KG1 (cell line): ENCODE measurements around the gene GPC3.
"Not testable (repeated sequence)": the region's sequence is repeated elsewhere in the genome, so short reads cannot be mapped to it uniquely, and the experiment has no call there.

ENCODE experiments used
- DNase-seq: peaks from one replicate; lab custom pipeline; 2025; lab: John Stamatoyannopoulos, UW

The GPC3 gene

DNA sequence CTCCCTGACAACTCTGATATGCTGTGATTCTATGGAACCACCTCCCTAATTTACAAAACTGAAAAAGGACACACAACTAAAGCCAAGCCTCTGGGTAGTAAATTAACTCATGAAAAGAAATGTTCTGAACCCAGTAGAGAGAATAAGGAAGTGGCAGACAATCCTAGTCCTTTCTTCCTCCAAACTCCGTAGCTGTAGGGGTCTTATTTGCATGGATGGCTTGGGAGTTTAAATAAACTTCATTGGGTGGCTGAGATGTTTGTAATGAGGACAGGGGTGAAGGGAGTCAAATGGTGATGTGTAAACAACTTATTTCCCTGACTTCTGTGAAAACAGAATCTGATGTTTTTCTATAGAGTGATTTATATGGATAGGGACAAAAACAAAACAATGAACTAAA lies 59.3 kb downstream of the GPC3 start:
- no peak for DNase-seq

DNA sequence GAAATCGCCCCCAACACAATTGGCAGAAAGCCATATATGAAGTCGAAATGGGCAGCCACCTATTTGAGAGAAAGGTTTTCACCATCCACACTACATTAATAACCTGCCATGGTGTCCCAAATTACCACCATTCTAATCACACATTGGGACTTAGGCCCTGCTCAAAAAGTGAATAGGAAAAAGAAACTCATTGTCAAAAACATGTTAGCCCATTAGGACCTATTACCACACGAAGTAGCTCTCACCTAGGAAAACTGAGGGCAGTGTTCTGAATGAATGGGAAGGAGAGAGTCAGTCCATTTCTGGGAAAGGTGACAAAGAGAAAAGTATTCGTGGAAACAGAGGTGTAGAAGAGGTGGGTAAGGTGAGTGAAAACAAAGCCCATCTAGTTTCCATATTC lies 60.8 kb downstream of the GPC3 start:
- no peak for DNase-seq

DNA sequence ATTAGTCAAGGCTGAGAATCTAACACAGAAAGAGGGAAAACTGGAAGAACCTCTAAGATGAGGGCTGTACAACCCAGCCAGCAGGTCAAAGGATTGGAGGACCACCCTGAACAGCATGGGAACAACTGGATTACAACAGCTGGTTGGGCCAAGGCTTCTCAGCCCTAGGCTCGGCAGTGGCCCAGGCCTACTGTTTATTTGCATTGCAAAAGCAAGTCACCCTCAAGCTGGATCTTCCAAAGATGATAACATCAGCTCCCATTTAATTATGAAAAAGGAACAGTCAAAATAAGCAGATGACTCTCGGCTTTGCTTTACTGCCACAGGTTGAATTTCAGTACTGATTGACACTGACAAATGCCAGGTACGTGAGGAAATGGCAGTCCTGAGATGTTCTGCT lies 61.8 kb downstream of the GPC3 start:
- DNase-seq = no peak

DNA sequence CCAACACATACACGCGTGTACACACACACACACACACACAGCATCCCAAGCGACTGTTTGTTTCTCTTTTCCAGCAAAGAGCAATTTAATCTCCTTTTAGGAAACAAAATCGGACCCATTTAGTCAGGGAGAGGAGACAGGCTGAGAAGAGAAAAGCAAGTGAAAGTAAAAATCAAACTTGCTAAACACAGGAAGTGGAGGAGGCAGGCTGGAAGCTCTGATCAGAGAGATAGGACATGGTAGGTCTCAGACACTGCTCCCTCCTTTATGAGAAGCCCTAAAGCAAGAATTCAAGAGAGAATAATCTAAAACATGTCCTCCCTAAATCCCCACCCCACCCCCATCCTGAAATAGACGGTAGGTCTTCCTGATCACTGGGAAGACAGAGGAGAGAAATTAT lies 62.3 kb downstream of the GPC3 start:
- no peak for DNase-seq

DNA sequence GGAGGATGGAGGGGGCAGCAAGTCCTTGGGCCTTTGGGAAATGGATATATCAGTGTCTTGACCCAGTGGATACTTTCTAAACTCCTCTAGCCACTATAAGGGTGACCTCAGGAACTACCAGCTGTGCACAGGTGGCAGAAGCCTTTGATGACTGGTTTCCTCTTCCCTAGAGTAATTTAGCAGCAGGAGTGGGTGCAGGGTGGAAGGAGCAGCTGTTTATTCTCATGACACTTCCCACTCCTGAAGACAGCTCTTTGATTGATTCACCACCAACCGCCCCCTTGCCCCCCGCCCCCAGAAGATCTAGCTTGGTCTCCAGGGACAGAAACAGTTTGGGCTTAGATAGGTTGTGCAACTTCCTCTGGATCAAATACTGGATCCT lies 63.0 kb downstream of the GPC3 start:
- no peak for DNase-seq

DNA sequence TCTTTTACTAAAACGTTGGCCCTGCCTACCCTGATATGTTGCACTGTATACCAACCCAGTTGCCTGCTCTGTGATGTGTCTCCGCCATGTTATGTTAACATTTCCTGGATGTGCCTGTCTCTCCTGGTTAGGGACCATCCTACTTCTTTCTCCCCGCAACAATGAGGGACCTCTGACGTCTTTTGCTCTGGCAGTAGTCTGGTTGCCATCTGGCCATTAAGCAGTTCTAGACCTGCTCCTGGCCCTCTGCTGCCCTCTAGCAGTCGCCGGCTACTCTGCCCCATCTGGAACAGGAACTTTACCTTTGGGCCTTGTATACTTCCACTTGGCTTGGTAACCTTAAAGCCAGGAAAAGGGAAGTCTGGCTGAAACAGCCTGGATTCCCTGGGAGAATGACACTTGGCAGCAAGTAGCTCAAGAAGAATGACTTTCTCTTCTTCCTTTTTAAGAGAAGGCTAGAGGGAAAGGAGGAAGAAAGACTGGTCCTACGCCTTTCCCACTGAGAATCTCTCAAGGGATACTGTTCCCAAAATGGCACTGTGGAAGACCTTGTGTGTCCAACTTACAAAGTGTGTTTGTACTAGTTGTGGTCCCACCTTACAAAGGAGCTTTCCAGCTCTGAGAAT lies 63.5 kb downstream of the GPC3 start:
- DNase-seq = no peak

DNA sequence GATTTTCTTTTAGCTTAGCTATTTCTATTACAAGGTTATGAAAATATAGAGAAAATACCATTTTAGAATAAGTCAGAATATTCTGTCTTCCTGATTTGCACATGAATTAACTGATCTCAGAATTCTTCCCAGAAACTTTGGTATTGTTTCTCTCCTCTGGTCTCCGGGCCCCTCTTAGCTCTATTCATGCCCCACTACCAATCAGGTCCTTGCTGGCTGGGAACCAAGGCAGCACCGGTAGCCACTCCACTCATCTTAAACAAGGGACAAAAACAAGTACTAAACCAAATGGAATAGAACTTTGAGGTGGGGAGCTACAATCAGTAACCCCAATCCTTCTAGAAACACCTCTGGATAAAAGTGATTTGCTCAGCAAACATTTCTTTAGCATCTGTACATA lies 64.3 kb downstream of the GPC3 start:
- no peak for DNase-seq

DNA sequence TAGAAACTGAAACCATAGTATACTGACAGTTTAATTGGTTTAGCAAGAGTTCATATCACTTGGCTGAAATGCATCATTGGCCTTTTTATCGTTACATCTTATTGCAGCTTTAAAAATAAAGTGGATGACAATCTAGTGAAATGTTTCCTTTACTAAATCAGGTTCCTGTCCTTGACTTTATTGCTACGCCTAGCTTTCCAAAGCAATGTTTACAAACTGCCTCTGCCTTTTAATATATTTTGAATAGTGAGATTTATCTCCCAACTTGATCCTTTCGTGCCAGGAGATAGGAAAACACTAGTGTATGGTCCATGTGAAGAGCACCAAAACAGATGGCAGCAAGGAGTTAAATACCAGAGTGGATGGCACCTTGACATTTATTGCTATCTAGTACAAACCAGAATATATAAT lies 67.0 kb downstream of the GPC3 start:
- no peak for DNase-seq

DNA sequence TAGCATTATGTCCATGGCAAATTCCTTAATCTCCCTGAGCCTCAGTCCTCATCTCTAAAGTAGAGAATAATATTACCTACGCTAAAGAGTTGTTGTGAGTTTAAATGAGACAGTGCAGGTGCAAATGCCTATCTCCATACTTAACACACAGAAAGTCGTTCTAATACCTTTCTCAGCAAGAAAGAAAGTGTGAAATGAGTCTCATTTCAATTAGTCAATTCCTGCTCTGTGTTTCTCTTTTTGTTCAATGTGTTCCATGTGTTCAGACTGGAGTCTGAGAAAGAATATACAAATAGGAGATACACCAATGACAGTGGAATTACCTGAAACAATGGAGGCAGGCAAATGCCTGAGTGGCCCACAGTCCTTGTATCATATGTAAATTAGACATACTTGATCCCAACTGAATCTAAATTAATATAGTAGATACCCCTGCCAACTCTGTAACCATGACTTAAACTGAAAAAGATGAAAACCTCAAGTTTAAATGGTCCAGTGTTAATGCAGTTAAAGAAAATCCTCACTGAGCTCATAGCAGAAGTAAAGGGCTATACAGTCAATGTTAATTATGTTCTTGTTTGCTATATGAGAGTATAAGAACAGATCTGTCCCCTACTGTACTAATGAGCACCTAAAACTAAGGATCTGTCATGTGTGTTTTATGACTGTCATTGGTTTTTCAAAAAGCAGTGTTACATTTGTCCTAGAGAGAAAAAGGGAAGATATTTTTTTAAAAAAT lies 68.2 kb downstream of the GPC3 start:
- DNase-seq = no peak

DNA sequence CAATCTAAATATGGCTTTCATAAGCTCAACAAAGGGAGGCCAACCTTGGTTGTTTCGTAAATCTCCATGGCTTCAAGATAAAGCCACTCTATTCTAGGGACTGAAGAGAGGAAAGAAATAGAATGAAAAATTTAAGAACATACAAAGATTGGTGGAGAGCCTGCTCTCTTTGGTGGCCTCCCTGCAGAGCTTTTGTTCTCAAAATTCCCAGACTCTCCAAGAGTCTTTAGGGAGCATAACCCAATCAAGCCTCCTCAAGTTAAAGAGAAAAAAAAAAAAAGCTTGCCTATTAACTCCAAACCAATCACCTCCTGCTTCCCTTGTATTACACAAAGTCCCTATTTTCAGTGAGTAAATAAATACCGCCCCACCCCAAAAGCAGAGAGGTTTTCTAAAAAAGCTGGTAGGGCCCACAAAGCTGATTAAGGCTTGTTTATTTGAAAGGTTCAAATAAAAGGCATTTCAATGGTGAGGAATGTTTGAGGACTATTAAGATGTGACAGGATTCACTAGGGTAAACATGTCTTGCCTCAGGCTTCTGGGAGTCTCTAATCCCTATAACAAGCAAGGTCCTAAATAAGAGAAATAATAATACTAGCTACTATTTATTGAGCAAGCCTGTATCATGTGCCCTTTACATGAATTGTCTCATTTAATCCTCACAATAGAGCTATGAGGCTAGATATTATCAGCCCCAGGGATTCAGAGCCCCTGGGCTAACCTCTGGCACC lies 71.6 kb downstream of the GPC3 start:
- no peak for DNase-seq

DNA sequence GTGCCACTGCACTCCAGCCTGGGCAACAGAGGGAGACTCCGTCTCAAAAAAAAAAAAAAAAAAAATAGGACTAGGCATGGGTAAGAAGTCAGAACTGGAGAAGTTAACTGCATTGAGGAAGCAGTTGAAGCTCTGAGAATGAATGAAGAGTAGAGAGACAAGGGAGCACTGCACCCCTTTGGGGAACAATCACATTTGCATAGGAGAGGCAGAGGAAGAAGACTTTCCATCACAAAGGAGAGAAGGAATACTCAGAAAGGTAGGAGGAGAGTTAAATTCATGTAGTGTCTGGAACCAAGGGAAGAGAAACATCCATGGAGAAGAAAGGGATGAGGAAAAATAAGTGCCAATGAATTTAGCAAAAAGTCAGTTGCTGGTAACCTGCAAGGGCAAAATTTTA lies 72.4 kb downstream of the GPC3 start:
- no peak for DNase-seq

DNA sequence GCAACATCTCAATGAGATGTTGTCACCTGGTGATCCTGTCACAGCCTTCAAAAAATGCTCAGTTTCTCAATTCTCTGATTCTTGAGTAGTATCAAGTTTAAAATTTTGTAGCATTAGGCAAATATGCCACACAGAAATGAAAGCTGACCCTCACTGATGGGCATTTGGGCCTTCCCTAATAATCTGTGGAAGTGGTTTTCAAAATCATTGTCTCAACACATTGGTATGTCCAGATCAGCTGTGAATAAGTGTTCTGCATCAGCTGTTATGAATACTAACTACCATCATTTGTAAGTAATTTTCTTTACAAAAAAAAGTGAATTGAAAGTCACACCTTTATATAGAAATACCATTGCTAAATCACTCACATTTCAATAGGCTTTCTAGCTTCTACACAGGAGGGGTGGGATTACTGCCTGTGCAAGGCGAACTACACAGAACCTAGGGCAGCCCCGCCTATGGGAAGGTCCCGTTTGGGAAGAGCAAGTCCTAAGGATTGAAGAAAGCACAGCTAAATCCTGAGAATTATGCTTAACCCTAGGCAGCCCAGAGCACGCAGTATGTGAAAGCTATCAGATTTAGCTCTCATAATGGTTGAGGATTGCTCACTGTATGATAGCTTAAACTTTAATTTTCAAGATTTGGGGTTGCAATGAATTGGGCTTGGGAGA lies 73.4 kb downstream of the GPC3 start:
- no peak for DNase-seq

DNA sequence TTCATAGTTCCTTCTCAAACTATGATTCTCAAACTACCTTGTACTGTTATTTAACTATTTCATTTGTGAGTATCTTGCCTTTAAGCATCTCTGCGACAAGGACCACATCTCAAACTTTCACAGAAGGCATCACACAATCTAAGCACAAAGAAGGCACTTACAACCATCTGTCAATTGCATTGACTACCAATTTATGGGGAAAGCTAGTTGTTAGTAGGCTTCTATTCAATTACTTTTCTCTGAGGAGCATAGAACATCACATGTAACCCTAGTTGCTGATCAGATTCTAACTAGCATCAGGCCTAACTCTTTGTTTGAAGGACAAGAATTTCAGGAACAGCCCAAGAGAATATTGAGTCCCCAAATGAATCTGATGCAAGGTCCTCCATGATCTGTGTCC lies 74.9 kb downstream of the GPC3 start:
- no peak for DNase-seq

DNA sequence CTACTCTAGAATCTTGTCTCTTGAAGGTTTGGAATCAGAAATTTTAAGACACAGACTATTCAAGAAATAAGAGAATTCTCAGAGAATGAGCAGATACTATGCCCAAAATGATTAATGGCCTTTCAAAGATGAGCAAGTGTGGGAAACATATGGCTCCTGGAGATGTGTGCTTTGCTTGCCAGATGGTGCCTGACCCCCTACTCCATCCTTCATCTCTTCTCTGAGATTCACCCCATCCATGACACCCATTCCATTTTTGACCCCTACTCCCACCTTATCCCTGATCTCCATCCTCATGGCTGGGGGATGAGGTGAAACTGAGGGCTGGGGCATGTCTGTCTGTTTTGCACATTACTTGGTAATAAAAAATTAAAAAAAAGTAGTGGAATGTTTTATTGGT lies 75.5 kb downstream of the GPC3 start:
- DNase-seq = no peak

DNA sequence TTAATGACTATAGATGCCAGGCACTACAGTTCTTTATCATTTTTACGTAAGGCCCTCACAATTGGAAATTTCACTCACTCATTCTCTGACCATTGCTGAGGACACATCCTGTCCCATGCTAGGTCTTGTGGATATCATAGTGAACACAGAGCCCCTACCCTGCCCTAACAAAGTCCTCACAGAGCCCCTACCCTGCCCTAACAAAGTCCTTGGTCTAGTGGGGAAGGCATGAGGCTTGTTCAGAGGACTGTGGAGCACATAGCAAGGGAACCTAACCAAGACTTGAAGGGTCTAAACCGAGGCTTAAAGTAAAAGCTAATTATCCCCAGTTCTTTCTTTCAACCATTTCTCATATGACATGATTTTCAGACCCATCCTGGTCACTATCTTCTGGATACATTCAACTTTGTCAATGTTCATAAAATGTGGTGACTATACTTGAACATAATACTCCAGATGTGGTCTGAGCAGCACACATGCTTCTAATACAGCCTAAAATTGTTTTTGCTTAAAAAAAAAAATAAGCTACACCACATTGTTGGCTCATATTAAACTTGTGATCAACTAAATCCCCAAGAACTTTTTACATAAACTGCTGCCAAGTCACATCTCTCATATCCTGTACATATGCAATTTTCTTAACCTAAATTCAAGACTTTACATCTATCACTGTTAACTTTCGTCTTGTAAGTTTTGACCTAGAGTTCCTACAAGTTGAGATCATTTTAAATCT lies 77.0 kb downstream of the GPC3 start:
- no peak for DNase-seq

DNA sequence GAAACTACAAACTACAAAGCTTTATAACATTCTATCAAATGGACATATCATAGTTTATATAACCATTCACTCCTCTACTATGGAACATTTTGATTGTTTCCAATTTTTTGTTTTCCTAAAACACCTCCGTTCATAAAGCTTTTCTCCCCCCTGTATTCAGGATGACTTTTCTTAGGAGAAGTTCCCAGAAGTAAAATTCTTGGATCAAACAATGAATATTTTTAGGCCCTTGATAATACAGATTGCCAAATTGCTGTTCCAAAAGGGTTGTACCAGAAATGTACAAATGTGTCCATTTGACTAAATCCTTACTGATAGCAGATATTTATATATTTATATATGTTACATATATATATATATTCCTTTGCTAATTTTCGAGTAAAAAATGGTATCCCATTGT lies 77.8 kb downstream of the GPC3 start:
- DNase-seq = no peak

DNA sequence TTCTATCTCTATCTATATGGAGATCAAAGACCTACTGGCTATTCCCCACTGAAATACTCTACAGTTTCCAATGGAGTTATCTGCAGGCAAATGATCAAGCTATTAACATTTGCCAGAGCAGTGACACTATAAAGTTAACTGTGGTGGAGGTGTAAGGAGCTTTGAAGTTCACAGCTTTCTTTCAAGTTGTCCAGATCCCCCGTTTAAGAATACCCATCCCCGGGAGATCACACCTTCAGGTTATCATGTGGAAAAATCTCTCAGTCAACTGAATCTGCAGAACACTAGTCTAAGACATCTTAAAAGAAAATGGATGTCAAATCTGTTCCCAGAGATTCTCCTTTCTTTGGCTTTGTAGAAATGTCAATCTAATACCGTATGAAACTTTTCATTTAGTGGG lies 80.1 kb downstream of the GPC3 start:
- DNase-seq = no peak

DNA sequence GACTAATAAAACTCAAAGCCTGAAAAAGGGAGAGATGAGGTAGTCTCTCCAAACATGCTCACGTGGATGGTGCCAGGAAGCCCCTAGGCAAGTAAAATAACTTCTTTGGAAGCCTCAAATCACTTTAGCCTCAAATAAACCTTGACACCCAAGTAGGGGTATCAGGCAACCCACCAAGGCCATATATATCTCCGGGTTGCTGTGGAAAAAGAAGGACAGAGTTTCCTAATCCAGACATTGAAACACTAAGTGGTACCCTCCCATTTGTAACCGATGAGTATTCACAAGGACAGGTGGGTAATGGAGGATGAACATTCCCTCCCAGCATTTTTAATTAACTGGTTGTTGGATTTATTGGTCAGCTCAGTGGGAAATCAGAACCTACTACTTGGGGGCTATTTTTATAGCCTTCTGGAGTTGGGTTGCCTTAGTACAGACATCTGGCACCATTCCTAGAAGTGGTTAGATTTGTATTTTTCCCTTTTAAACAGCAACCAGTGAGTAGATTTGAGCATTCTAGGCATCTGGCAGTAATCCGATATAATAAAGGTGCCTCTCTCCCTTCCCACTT lies 87.7 kb downstream of the GPC3 start:
- DNase-seq = no peak

DNA sequence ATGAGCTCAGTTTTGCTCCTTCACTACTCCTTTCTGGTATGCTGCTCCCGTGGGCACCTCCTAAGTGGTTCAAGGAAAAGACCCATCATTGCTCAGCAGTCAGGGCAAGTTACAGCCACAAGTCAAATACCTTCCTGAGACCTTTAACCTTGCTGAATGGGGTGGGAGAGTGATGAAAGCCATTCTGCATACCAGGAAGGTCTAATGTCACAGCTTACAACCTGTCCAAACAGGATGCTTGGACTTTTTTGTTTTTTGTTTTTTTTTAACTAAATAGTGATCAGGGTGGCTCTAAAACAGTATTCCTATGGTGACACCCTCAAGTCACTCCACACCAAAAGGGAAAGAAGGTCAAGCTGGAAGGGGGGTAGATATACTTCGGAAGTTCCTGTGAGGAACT lies 93.1 kb downstream of the GPC3 start:
- no peak for DNase-seq

DNA sequence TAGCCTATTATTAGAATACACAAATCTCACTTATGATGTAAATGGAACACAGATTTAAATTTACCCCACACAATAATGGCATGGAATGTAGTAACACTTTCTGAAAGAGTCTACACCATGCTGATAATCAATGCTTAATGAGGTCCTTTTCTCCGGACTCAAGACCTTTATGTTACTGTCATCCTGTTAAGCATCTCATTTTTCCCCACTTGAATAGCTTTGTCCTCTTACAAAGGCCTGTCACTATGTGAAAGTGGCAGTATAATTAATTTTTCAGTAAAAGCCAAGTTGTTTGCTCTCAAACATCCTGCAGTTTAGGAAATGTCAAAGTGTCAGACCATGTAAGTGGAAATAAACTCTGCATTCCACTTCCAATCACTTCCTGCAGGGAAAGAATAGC lies 96.4 kb downstream of the GPC3 start:
- DNase-seq = no peak

DNA sequence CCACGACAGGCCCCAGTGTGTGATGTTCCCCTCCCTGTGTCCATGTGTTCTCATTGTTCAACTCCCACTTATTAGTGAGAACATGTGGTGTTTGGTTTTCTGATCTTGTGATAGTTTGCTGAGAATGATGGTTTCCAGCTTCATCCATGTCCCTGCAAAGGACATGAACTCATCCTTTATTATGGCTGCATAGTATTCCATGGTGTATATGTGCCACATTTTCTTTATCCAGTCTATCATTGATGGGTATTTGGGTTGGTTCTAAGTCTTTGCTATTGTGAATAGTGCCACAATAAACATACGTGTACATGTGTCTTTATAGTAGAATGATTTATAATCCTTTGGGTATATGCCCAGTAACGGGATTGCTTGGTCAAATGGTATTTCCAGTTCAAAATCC lies 97.3 kb downstream of the GPC3 start:
- not testable (repeated sequence) for DNase-seq
